ENCODE measurements around the gene ETV7.

Gene ETV7

GRCh38 chr6:36334832-36335459, 52.5 kb downstream of the ETV7 start:
- H3K4me1 ChIP-seq, result peaks cover 77% of the 10 kb centered on the region
- H3K4me3 ChIP-seq, result no peak overlapping the region
- H3K27me3 ChIP-seq, result no peaks in the 10 kb centered on the region
- H4K20me1 ChIP-seq, result no peaks in the 10 kb centered on the region
- peak overlapping the region; percentile 83 for H3K4me2 ChIP-seq
- H3K9me3 ChIP-seq, result no peaks in the 10 kb centered on the region
- TF ChIP-seq Cebpa-rat (IDR thresholded peaks at IDR 0.05), result no peak
- H3K9ac ChIP-seq, result no peak overlapping the region
- H3K36me3 ChIP-seq, result no peaks in the 10 kb centered on the region
- H3K27ac ChIP-seq, result no peak overlapping the region

- Histone ChIP-seq H3K27me3 (no peaks in the 10 kb centered on the region), H3K9ac (no peak overlapping the region), H3K4me2 (peak overlapping the region; percentile 83), H3K4me1 (peaks cover 83% of the 10 kb centered on the region), H3K4me3 (no peak overlapping the region), H3K9me3 (no peaks in the 10 kb centered on the region), H3K27ac (0 out of 2 replicates have a peak overlapping the region, but pooled peaks have one; percentile 24), H3K36me3 (no peaks in the 10 kb centered on the region), H4K20me1 (no peaks in the 10 kb centered on the region)
- TF ChIP-seq Cebpa-rat (IDR thresholded peaks at IDR 0.05), result no peak
These were observed 53.3 kb downstream of the ETV7 start for GRCh38 chr6:36333931-36334725.

- TF ChIP-seq Cebpa-rat (IDR thresholded peaks at IDR 0.05), result no peak
- H3K36me3 ChIP-seq, result no peaks in the 10 kb centered on the region
These were observed 54.1 kb downstream of the ETV7 start for GRCh38 chr6:36333171-36333895.

GRCh38 chr6:36331381-36331780, 56.1 kb downstream of the ETV7 start:
- H3K27me3 ChIP-seq, result no peaks in the 10 kb centered on the region
- H4K20me1 ChIP-seq, result no peaks in the 10 kb centered on the region

More at GRCh38 chr6:36333171-36333895, 54.1 kb downstream of the ETV7 start:
- Histone ChIP-seq H3K4me1 (peaks cover 83% of the 10 kb centered on the region), H3K4me3 (no peak overlapping the region), H3K9ac (no peak overlapping the region), H3K9me3 (no peaks in the 10 kb centered on the region), H3K27me3 (no peaks in the 10 kb centered on the region), H4K20me1 (no peaks in the 10 kb centered on the region), H3K4me2 (peak overlapping the region; percentile 83), H3K27ac (no peak overlapping the region)

GRCh38 chr6:36330366-36330765, 57.1 kb downstream of the ETV7 start:
- H3K27ac ChIP-seq, result peak overlapping the region; percentile 57; the same call in 1 of the 2 replicates
- H4K20me1 ChIP-seq, result no peaks in the 10 kb centered on the region
- H3K9ac ChIP-seq, result 0 out of 2 replicates have a peak overlapping the region, but pooled peaks have one; percentile 6
- no peak for TF ChIP-seq Cebpa-rat (IDR thresholded peaks at IDR 0.05)
- H3K27me3 ChIP-seq, result no peaks in the 10 kb centered on the region
- no peaks in the 10 kb centered on the region for H3K9me3 ChIP-seq
- peaks cover 95% of the 10 kb centered on the region for H3K4me1 ChIP-seq
- H3K4me2 ChIP-seq, result peak overlapping the region; percentile 89
- no peak overlapping the region for H3K4me3 ChIP-seq
- H3K36me3 ChIP-seq, result no peaks in the 10 kb centered on the region

More at GRCh38 chr6:36331381-36331780, 56.1 kb downstream of the ETV7 start:
- no peaks in the 10 kb centered on the region for H3K36me3 ChIP-seq
- H3K4me3 ChIP-seq, result no peak overlapping the region
- TF ChIP-seq Cebpa-rat (IDR thresholded peaks at IDR 0.05), result no peak
- H3K4me2 ChIP-seq, result peak overlapping the region; percentile 8; the same call in 1 of the 2 replicates
- peaks cover 85% of the 10 kb centered on the region for H3K4me1 ChIP-seq
- H3K9me3 ChIP-seq, result no peaks in the 10 kb centered on the region
- peak overlapping the region; percentile 2; the same call in 1 of the 2 replicates for H3K27ac ChIP-seq
- no peak overlapping the region for H3K9ac ChIP-seq

- Histone ChIP-seq H3K4me2 (peak overlapping the region; percentile 89), H3K9ac (peak overlapping the region; percentile 6; the same call in 1 of the 2 replicates), H3K4me1 (peaks cover 95% of the 10 kb centered on the region)
These were observed 57.6 kb downstream of the ETV7 start for GRCh38 chr6:36329798-36330291.

GRCh38 chr6:36328600-36328999, 58.9 kb downstream of the ETV7 start:
- Histone ChIP-seq H3K27me3 (no peaks in the 10 kb centered on the region), H3K4me3 (no peak overlapping the region), H3K4me1 (peaks cover 95% of the 10 kb centered on the region), H3K4me2 (peak overlapping the region; percentile 89), H3K9me3 (no peaks in the 10 kb centered on the region), H3K36me3 (no peaks in the 10 kb centered on the region), H3K9ac (no peak overlapping the region), H4K20me1 (no peaks in the 10 kb centered on the region), H3K27ac (no peak overlapping the region)
- no peak for TF ChIP-seq Cebpa-rat (IDR thresholded peaks at IDR 0.05)

More at GRCh38 chr6:36329798-36330291, 57.6 kb downstream of the ETV7 start:
- TF ChIP-seq Cebpa-rat (IDR thresholded peaks at IDR 0.05), result no peak
- no peaks in the 10 kb centered on the region for H3K27me3 ChIP-seq
- no peaks in the 10 kb centered on the region for H3K9me3 ChIP-seq
- no peak overlapping the region for H3K4me3 ChIP-seq
- H4K20me1 ChIP-seq, result no peaks in the 10 kb centered on the region
- H3K36me3 ChIP-seq, result no peaks in the 10 kb centered on the region
- H3K27ac ChIP-seq, result peak overlapping the region; percentile 57; the same call in 1 of the 2 replicates

GRCh38 chr6:36327919-36328236, 59.6 kb downstream of the ETV7 start:
- peaks cover 95% of the 10 kb centered on the region for H3K4me1 ChIP-seq
- peak overlapping the region; percentile 89 for H3K4me2 ChIP-seq
- H3K27me3 ChIP-seq, result no peaks in the 10 kb centered on the region
- no peak for TF ChIP-seq Cebpa-rat (IDR thresholded peaks at IDR 0.05)
- no peak overlapping the region; the same call in 1 of the 2 replicates for H3K27ac ChIP-seq
- H3K4me3 ChIP-seq, result no peak overlapping the region
- no peak overlapping the region for H3K9ac ChIP-seq
- no peaks in the 10 kb centered on the region for H4K20me1 ChIP-seq
- no peaks in the 10 kb centered on the region for H3K36me3 ChIP-seq
- H3K9me3 ChIP-seq, result no peaks in the 10 kb centered on the region

- H3K9ac ChIP-seq, result no peak overlapping the region; the same call in 1 of the 2 replicates
- TF ChIP-seq Cebpa-rat (IDR thresholded peaks at IDR 0.05), result no peak
- peaks cover 96% of the 10 kb centered on the region for H3K4me1 ChIP-seq
- no peaks in the 10 kb centered on the region for H3K27me3 ChIP-seq
- peak overlapping the region; percentile 89 for H3K4me2 ChIP-seq
- H3K4me3 ChIP-seq, result peak overlapping the region; percentile 2; the same call in 1 of the 2 replicates
- peak overlapping the region; percentile 44; the same call in 1 of the 2 replicates for H3K27ac ChIP-seq
- H3K9me3 ChIP-seq, result no peaks in the 10 kb centered on the region
- no peaks in the 10 kb centered on the region for H3K36me3 ChIP-seq
- no peaks in the 10 kb centered on the region for H4K20me1 ChIP-seq
These were observed 60.1 kb downstream of the ETV7 start for GRCh38 chr6:36327226-36327918.
